ENCODE measurements around the gene MOGAT1. TPM values are rescaled to one million over a fixed set of nuclear protein-coding genes. Genes with fewer than 3 reads are reported as not detected.

The MOGAT1 gene
- total and polyA plus RNA-seq, 2 of the 8 experiments (the other 6 are each of a cell fraction or from before 2014, with no cell fraction given), result 0.11 to 0.67 TPM

DNA sequence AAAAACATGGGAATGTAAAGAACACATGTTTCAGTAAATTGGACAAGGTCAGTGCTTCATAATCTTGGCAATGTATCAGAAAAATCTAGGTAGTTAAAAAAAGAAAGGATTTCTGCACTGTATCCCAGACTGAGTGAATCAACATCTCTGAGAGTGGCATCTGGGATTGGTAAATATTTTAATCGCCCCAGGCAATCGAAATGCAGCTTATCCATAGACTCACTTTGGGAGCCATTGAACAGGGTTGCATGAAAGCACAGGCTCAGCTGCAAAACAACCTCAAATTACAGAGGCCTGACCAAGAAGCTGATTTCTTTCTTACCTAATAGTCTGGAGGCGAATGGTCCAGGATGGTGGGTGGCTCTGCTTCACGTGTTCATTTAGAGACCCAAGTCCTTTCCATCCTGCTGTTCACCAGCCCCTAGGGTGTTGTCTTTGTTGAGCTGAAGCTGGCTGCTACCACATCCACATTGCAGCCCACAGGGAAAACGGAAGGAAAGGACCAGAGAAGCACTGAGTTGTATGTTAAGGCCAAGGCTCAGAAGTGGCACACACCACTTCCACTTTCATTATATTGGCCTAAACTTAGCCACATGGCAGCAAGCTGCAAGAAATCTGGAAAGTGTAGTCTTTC is 59.0 kb downstream of the MOGAT1 start:
- no peak overlapping the region for H4K91ac ChIP-seq (replicated peaks; ENCODE audit: insufficient read length, low read length)
- no peak overlapping the region for H4K5ac ChIP-seq (ENCODE audit: insufficient read length, low read depth, low read length)
- H3K79me1 ChIP-seq (ENCODE audit: low read depth, low read length), result no peaks in the 10 kb centered on the region
- no peak overlapping the region for H2BK20ac ChIP-seq (ENCODE audit: low read length)
- H3K4me1 ChIP-seq (replicated peaks in 1 of 4; ENCODE audit: control insufficient read depth in 3 of 4, insufficient read depth in 4 of 4, low read length in 3 of 4), result no peaks in the 10 kb centered on the region
- H3K4me3 ChIP-seq (ENCODE audit: extremely low read depth in 1 of 4, insufficient read depth in 2 of 4, low read depth in 3 of 4, low read length in 4 of 4), result no peak overlapping the region
- H4K8ac ChIP-seq (ENCODE audit: extremely low read depth, insufficient read depth, low read length), result no peak overlapping the region
- FAIRE-seq, result no peak
- no peak overlapping the region for H3K4ac ChIP-seq (replicated peaks; ENCODE audit: insufficient read length, low read depth, low read length)
- H3K27me3 ChIP-seq (replicated peaks in 1 of 4; ENCODE audit: control insufficient read depth in 3 of 4, extremely low read depth in 1 of 4, insufficient read depth in 3 of 4, low read length in 3 of 4), result no peaks in the 10 kb centered on the region
- WGBS, 2 experiments (ENCODE audit: extremely low coverage in 1 of 2, insufficient coverage in 1 of 2, insufficient read length in 1 of 2, insufficient replicate concordance in 2 of 2, low coverage in 1 of 2, low lambda C conversion rate in 2 of 2, missing lambda C conversion rate in 1 of 2), result 93% methylated on average over 5 of the region's 5 CpGs; no CpG with 5 or more reads in 1 of the 2 experiments
- no peak overlapping the region for H2AK5ac ChIP-seq (ENCODE audit: low read depth, low read length)
- H2BK15ac ChIP-seq (ENCODE audit: low read length), result no peak overlapping the region
- no peak overlapping the region for H3K4me2 ChIP-seq (ENCODE audit: insufficient read depth in 1 of 2, low read depth in 2 of 2, low read length in 2 of 2)
- H4K20me1 ChIP-seq (replicated peaks in 1 of 2; ENCODE audit: control insufficient read depth in 1 of 2, insufficient read depth in 2 of 2, low read length in 2 of 2), result no peaks in the 10 kb centered on the region
- no peaks in the 10 kb centered on the region for H3K36me3 ChIP-seq (ENCODE audit: control insufficient read depth in 2 of 4, insufficient read depth in 4 of 4, low read length in 3 of 4)
- DNase-seq (ENCODE audit: low read depth in 1 of 2, low spot score in 2 of 2), result no peak
- H3K9ac ChIP-seq (replicated peaks in 1 of 4; ENCODE audit: extremely low read depth in 1 of 4, low read depth in 3 of 4, low read length in 3 of 4), result no peak overlapping the region
- no peak for TF ChIP-seq JUN (IDR thresholded peaks at IDR 0.05; ENCODE audit: low read depth, low read length)
- TF ChIP-seq ZNF274 (IDR thresholded peaks at IDR 0.05; ENCODE audit: borderline replicate concordance, extremely low read depth, low read length), result no peak
- no peak for TF ChIP-seq SP4 (IDR thresholded peaks at IDR 0.05; ENCODE audit: low read length)
- no peak for TF ChIP-seq CTBP2 (IDR thresholded peaks at IDR 0.05; ENCODE audit: borderline replicate concordance, insufficient read depth, insufficient read length, low read length)
- no peak for TF ChIP-seq CBX5 (IDR thresholded peaks at IDR 0.05; ENCODE audit: low read depth, low read length)
- TF ChIP-seq CREB1 (IDR thresholded peaks at IDR 0.05), result no peak
- TF ChIP-seq SIRT6 (IDR thresholded peaks at IDR 0.05; ENCODE audit: low read length), result no peak
- no peak for TF ChIP-seq NANOG (IDR thresholded peaks at IDR 0.05; ENCODE audit: insufficient read depth, low read depth, low read length, poor library complexity, severe bottlenecking)
- TF ChIP-seq ATF2 (IDR thresholded peaks at IDR 0.05; ENCODE audit: low read length), result no peak
- no peak for TF ChIP-seq HDAC2 (IDR thresholded peaks at IDR 0.05; ENCODE audit: borderline replicate concordance in 1 of 2, low read depth in 2 of 2, low read length in 2 of 2)
- no peak for TF ChIP-seq RAD21 (IDR thresholded peaks at IDR 0.05 in 1 of 2, conservative IDR thresholded peaks at IDR 0.05 in 1 of 2; ENCODE audit: low read depth in 2 of 2, low read length in 2 of 2)
- H2BK12ac ChIP-seq (ENCODE audit: low read depth, low read length), result no peak overlapping the region
- no peak overlapping the region for H3K23ac ChIP-seq (ENCODE audit: insufficient read length)
- ChIA-PET POLR2A (ENCODE audit: partially characterized antibody) (interaction anchor here (1.1 kb wide), 1 partner anchor 9 kb away, joined by 3 read pairs; no protein-coding TSS in a partner anchor), CTCF (ENCODE audit: partially characterized antibody) (interaction anchor here (0.6 to 3.1 kb wide), 6 partner anchors 17 to 40 kb away, joined by 3 to 15 read pairs (median 4); no protein-coding TSS in a partner anchor)
- H3K79me2 ChIP-seq (ENCODE audit: control insufficient read depth in 1 of 2, insufficient read depth in 2 of 2, low read length in 2 of 2), result no peaks in the 10 kb centered on the region
- no peak overlapping the region for H3K14ac ChIP-seq (ENCODE audit: insufficient read length)
- no peak overlapping the region for H3K27ac ChIP-seq (ENCODE audit: low read depth, low read length)
- no peak overlapping the region for H3K56ac ChIP-seq (replicated peaks; ENCODE audit: insufficient read length, low read depth, low read length)
- no peak overlapping the region for H2AFZ ChIP-seq (ENCODE audit: low read length)
- no peaks in the 10 kb centered on the region for H3K9me3 ChIP-seq (ENCODE audit: insufficient read depth in 2 of 2, low read depth in 1 of 2, low read length in 1 of 2)
- H3K23me2 ChIP-seq (ENCODE audit: low read depth, low read length), result no peaks in the 10 kb centered on the region
- no peak overlapping the region for H2BK120ac ChIP-seq (replicated peaks; ENCODE audit: low read depth, low read length)
- H3K18ac ChIP-seq (ENCODE audit: extremely low read depth, low read length), result no peak overlapping the region
- no peak overlapping the region for H2BK5ac ChIP-seq (ENCODE audit: low read depth, low read length)
